ENCODE data around the gene CLSTN2.

CLSTN2 gene

GRCh38 chr3:140298569-140299070, 363.6 kb downstream of the CLSTN2 start:
- DNase-seq = no peak

- no peak for DNase-seq
Measured at GRCh38 chr3:140303875-140304274, 368.9 kb downstream of the CLSTN2 start.

GRCh38 chr3:140308535-140308934, 373.6 kb downstream of the CLSTN2 start:
- DNase-seq = no peak

GRCh38 chr3:140311428-140311827, 376.4 kb downstream of the CLSTN2 start:
- DNase-seq = no peak

GRCh38 chr3:140315955-140316354, 381.0 kb downstream of the CLSTN2 start:
- no peak for DNase-seq

- no peak for DNase-seq
Measured at GRCh38 chr3:140316466-140316865, 381.5 kb downstream of the CLSTN2 start.

GRCh38 chr3:140316868-140317400, 381.9 kb downstream of the CLSTN2 start:
- DNase-seq = no peak

- no peak for DNase-seq
Measured at GRCh38 chr3:140319739-140320138, 384.8 kb downstream of the CLSTN2 start.

- no peak for DNase-seq
Measured at GRCh38 chr3:140323561-140323960, 388.6 kb downstream of the CLSTN2 start.

GRCh38 chr3:140332131-140332530, 397.1 kb downstream of the CLSTN2 start:
- no peak for DNase-seq

- DNase-seq = no peak
Measured at GRCh38 chr3:140334132-140334929, 399.3 kb downstream of the CLSTN2 start.

GRCh38 chr3:140336465-140336864, 401.5 kb downstream of the CLSTN2 start:
- DNase-seq = no peak

GRCh38 chr3:140338916-140339315, 403.9 kb downstream of the CLSTN2 start:
- no peak for DNase-seq

- DNase-seq = no peak
Measured at GRCh38 chr3:140341203-140341602, 406.2 kb downstream of the CLSTN2 start.

- DNase-seq = no peak
Measured at GRCh38 chr3:140341817-140342403, 406.9 kb downstream of the CLSTN2 start.

GRCh38 chr3:140342668-140343067, 407.7 kb downstream of the CLSTN2 start:
- no peak for DNase-seq

- DNase-seq = no peak
Measured at GRCh38 chr3:140343211-140344081, 408.5 kb downstream of the CLSTN2 start.

- no peak for DNase-seq
Measured at GRCh38 chr3:140344082-140344454, 409.1 kb downstream of the CLSTN2 start.

- no peak for DNase-seq
Measured at GRCh38 chr3:140344601-140345205, 409.7 kb downstream of the CLSTN2 start.

GRCh38 chr3:140347151-140347550, 412.2 kb downstream of the CLSTN2 start:
- DNase-seq = no peak

GRCh38 chr3:140349938-140350337, 415.0 kb downstream of the CLSTN2 start:
- DNase-seq = no peak

GRCh38 chr3:140351466-140351865, 416.5 kb downstream of the CLSTN2 start:
- no peak for DNase-seq

- DNase-seq = no peak
Measured at GRCh38 chr3:140355481-140355880, 420.5 kb downstream of the CLSTN2 start.

All from CD4-positive, alpha-beta T cell treated with Interleukin-10 for 1 hour (primary cell).